Naive thymus-derived CD8-positive, alpha-beta T cell (primary cell): ENCODE measurements around the gene DERA. TPM values are rescaled to one million over a fixed set of nuclear protein-coding genes. Genes with fewer than 3 reads are reported as not detected.
"Not testable (repeated sequence)": the region's sequence is repeated elsewhere in the genome, so short reads cannot be mapped to it uniquely, and the experiment has no call there.

Experiments
- ATAC-seq, 2 donors: fragments of 150-1000 bp; cut with Tn5 transposase in 1 of 2; sonication (Bioruptor Pico), chemical (Tn5 transposase) in 1 of 2; 1 replicate in 1 of 2; 2 replicates in 1 of 2; pipeline ENCODE4 v1.10.0; 2021; ENCODE audit warnings: mild to moderate bottlenecking in 2 of 2, moderate library complexity in 2 of 2
- POLR2A ChIA-PET: fragments of 350-600 bp; sonication (Branson Sonifier 250); formaldehyde crosslinking; loops from one replicate; lab custom pipeline; 2021; ENCODE audit warnings: antibody characterized with exemption; lab: Charles Lee
- DNase-seq, 10 donors: peaks; one replicate each; pipeline versions ENCODE4 v3.0.0 to v3.0.0-alpha.2; 2020 to 2022
- H3K27ac Mint-ChIP-seq, 10 donors: one replicate each; pipeline ENCODE4 v1.8.0; 2020 to 2022; ENCODE audit warnings: mild to moderate bottlenecking in 10 of 10, mixed read lengths in 10 of 10, moderate library complexity in 4 of 10, inconsistent platforms in 1 of 10
- H3K27me3 Mint-ChIP-seq, 5 donors: one replicate each; pipeline ENCODE4 v1.8.0; 2021 to 2022; ENCODE audit warnings: mixed read lengths in 5 of 5
- H3K36me3 Mint-ChIP-seq, 3 donors: one replicate each; pipeline ENCODE4 v1.8.0; 2020 to 2022; ENCODE audit warnings: mixed read lengths in 3 of 3, mild to moderate bottlenecking in 2 of 3, inconsistent platforms in 1 of 3
- H3K4me1 Mint-ChIP-seq, 4 donors: one replicate each; pipeline ENCODE4 v1.8.0; 2021 to 2022; ENCODE audit warnings: mixed read lengths in 4 of 4
- H3K4me3 Mint-ChIP-seq, 10 donors: one replicate each; pipeline ENCODE4 v1.8.0; 2020 to 2022; ENCODE audit warnings: mild to moderate bottlenecking in 10 of 10, mixed read lengths in 10 of 10, moderate library complexity in 6 of 10, inconsistent platforms in 1 of 10
- H3K9me3 Mint-ChIP-seq, 9 donors: one replicate each; pipeline ENCODE4 v1.8.0; 2020 to 2022; ENCODE audit warnings: mixed read lengths in 9 of 9, mild to moderate bottlenecking in 3 of 9, inconsistent platforms in 1 of 9, moderate library complexity in 1 of 9
- polyA plus RNA-seq, 3 donors: library from polyadenylated mRNA; unstranded; fragments of 300-500 nt; fragmentation: Illumina TruSeq; gene quantifications; one replicate each; pipeline ENCODE4 v1.2.3, GENCODE V29; 2021
- total RNA-seq, 8 experiments: library from RNA in 2 of 8; stranded (reverse) in 2 of 8; gene quantifications; one replicate each; pipeline ENCODE4 v1.2.3 and lab custom pipeline; 2021 to 2026

Gene DERA
- total and polyA plus RNA-seq, 5 experiments from 2014 or later: 12.4 to 28.5 (median 22.8) TPM

GRCh38 chr12:15939111-15939510, 28.0 kb downstream of the DERA start:
- Mint-ChIP-seq H3K36me3 (peaks cover 14 to 47% (median 36%) of the 10 kb centered on the region in 3 donors), H3K4me3 (no peak overlapping the region), H3K27me3 (no peaks in the 10 kb centered on the region), H3K9me3 (peaks cover 6 to 48% (median 18%) of the 10 kb centered on the region in 9 donors), H3K4me1 (peaks cover 5 to 16% (median 11%) of the 10 kb centered on the region in 4 donors), H3K27ac (no peak overlapping the region)
- POLR2A ChIA-PET: no interaction called here
- DNase-seq (no peak), ATAC-seq (no peak)

GRCh38 chr12:15942475-15942874, 31.3 kb downstream of the DERA start:
- ATAC-seq (no peak), DNase-seq (no peak)
- peak overlapping the region in 1 of 10 donors; percentile 19 for H3K4me3 Mint-ChIP-seq
- H3K9me3 Mint-ChIP-seq: peaks cover 8 to 74% (median 32%) of the 10 kb centered on the region in 9 donors
- peaks cover 19 to 65% (median 42%) of the 10 kb centered on the region in 3 donors for H3K36me3 Mint-ChIP-seq
- no peak overlapping the region for H3K27ac Mint-ChIP-seq
- peaks cover 1 to 22% (median 11%) of the 10 kb centered on the region in 4 donors for H3K4me1 Mint-ChIP-seq
- no peaks in the 10 kb centered on the region for H3K27me3 Mint-ChIP-seq
- POLR2A ChIA-PET: no interaction called here

- H3K27ac Mint-ChIP-seq, H3K4me3 Mint-ChIP-seq, ATAC-seq, POLR2A ChIA-PET, DNase-seq, H3K27me3 Mint-ChIP-seq: not testable (repeated sequence)
- Mint-ChIP-seq H3K9me3 (peaks cover 8 to 77% (median 41%) of the 10 kb centered on the region in 9 donors), H3K36me3 (peaks cover 20 to 74% (median 44%) of the 10 kb centered on the region in 3 donors), H3K4me1 (peaks cover 3 to 18% (median 12%) of the 10 kb centered on the region in 4 donors)
Measured at GRCh38 chr12:15943519-15943918, 32.4 kb downstream of the DERA start.

GRCh38 chr12:15948461-15948860, 37.3 kb downstream of the DERA start:
- H3K27me3 Mint-ChIP-seq, DNase-seq, ATAC-seq, H3K27ac Mint-ChIP-seq, POLR2A ChIA-PET, H3K4me3 Mint-ChIP-seq: not testable (repeated sequence)
- H3K4me1 Mint-ChIP-seq: peaks cover 5 to 18% (median 13%) of the 10 kb centered on the region in 4 donors
- peaks cover 0 to 48% (median 28%) of the 10 kb centered on the region in 9 donors for H3K9me3 Mint-ChIP-seq
- peaks cover 14 to 49% (median 22%) of the 10 kb centered on the region in 3 donors for H3K36me3 Mint-ChIP-seq

DNA sequence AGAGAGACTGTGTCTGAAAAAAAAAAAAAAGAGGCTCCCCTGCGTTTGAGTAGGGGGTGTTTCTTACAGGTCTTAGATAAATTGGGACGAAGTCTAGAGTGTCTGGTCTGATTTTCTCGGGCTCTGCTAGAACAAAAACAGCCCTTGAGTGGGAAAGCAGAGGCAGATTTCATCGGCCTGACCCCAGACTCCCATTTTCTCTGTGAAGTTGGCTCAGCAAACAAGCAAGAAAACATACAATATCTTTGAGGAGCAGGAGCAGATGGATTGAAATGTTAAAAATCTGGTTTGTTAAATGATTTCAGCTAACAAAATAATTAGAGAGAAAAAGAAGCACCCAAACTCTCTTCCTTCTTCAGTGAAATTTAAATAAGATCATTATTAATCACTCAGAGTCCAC, 44.1 kb downstream of the DERA start:
- peaks cover 0 to under 1% (median 0%) of the 10 kb centered on the region in 9 donors for H3K9me3 Mint-ChIP-seq
- H3K36me3 Mint-ChIP-seq: peaks cover 0 to 39% (median 25%) of the 10 kb centered on the region in 3 donors
- DNase-seq (no peak), ATAC-seq (no peak)
- H3K4me1 Mint-ChIP-seq: peaks cover 0 to 14% (median 3%) of the 10 kb centered on the region in 4 donors
- POLR2A ChIA-PET: no interaction called here
- H3K27me3 Mint-ChIP-seq: no peaks in the 10 kb centered on the region
- no peak overlapping the region for H3K4me3 Mint-ChIP-seq
- no peak overlapping the region for H3K27ac Mint-ChIP-seq

GRCh38 chr12:15956010-15956409, 44.9 kb downstream of the DERA start:
- no peak overlapping the region for H3K27ac Mint-ChIP-seq
- POLR2A ChIA-PET: no interaction called here

GRCh38 chr12:15956413-15957185, 45.5 kb downstream of the DERA start:
- Mint-ChIP-seq H3K27me3 (no peaks in the 10 kb centered on the region), H3K36me3 (peaks cover 4 to 52% (median 30%) of the 10 kb centered on the region in 3 donors), H3K9me3 (no peaks in the 10 kb centered on the region), H3K27ac (no peak overlapping the region), H3K4me3 (no peak overlapping the region), H3K4me1 (peaks cover 0 to 9% (median 3%) of the 10 kb centered on the region in 4 donors)
- POLR2A ChIA-PET: no interaction called here
- DNase-seq (no peak), ATAC-seq (no peak)

More at GRCh38 chr12:15956010-15956409, 44.9 kb downstream of the DERA start:
- DNase-seq (no peak), ATAC-seq (no peak)
- H3K4me1 Mint-ChIP-seq: peaks cover 0 to 12% (median 3%) of the 10 kb centered on the region in 4 donors
- H3K4me3 Mint-ChIP-seq: no peak overlapping the region
- H3K27me3 Mint-ChIP-seq: no peaks in the 10 kb centered on the region
- no peaks in the 10 kb centered on the region for H3K9me3 Mint-ChIP-seq
- H3K36me3 Mint-ChIP-seq: peaks cover 4 to 46% (median 29%) of the 10 kb centered on the region in 3 donors

GRCh38 chr12:15962760-15963159, 51.6 kb downstream of the DERA start:
- POLR2A ChIA-PET: no interaction called here
- H3K4me1 Mint-ChIP-seq: peaks cover 0 to 4% (median 0%) of the 10 kb centered on the region in 4 donors
- ATAC-seq (no peak), DNase-seq (no peak)
- H3K27me3 Mint-ChIP-seq: no peaks in the 10 kb centered on the region
- peak overlapping the region in 2 of 10 donors; percentile 5 to 11 for H3K27ac Mint-ChIP-seq
- no peaks in the 10 kb centered on the region for H3K9me3 Mint-ChIP-seq
- peaks cover 13 to 82% (median 46%) of the 10 kb centered on the region in 3 donors for H3K36me3 Mint-ChIP-seq
- no peak overlapping the region for H3K4me3 Mint-ChIP-seq

DNA sequence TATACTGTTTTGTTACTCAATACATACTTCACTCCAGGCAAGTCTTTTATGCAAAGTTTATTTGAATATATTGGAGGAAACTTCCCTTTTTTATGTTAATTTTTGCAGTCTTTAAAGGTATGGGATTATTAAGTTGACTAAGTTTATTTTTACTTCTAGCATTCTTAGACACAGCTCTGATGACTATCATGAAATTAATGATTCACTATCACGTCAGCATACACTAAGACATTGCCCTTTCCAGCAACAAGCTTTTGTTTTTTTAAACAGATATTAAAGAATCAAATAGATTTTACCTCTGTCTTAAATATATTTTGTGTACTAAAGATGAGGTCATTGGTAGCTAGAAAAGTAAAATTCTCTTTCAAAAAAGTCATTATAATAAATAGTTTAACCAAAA, 52.1 kb downstream of the DERA start:
- Mint-ChIP-seq H3K36me3 (peaks cover 13 to 82% (median 43%) of the 10 kb centered on the region in 3 donors), H3K4me3 (no peak overlapping the region), H3K4me1 (peaks cover 0 to 4% (median 0%) of the 10 kb centered on the region in 4 donors), H3K9me3 (no peaks in the 10 kb centered on the region), H3K27ac (no peak overlapping the region), H3K27me3 (no peaks in the 10 kb centered on the region)
- ATAC-seq (no peak), DNase-seq (no peak)
- POLR2A ChIA-PET: no interaction called here

- POLR2A ChIA-PET: no interaction called here
- no peaks in the 10 kb centered on the region for H3K27me3 Mint-ChIP-seq
- no peak overlapping the region for H3K4me3 Mint-ChIP-seq
- no peak for ATAC-seq
- DNase-seq: no peak
- H3K27ac Mint-ChIP-seq: peak overlapping the region in 1 of 10 donors; percentile 72
- H3K9me3 Mint-ChIP-seq: no peaks in the 10 kb centered on the region
- H3K36me3 Mint-ChIP-seq: peaks cover 9 to 72% (median 45%) of the 10 kb centered on the region in 3 donors
- peaks cover 0 to 4% (median 0%) of the 10 kb centered on the region in 4 donors for H3K4me1 Mint-ChIP-seq
Measured at GRCh38 chr12:15966426-15966825, 55.3 kb downstream of the DERA start.

DNA sequence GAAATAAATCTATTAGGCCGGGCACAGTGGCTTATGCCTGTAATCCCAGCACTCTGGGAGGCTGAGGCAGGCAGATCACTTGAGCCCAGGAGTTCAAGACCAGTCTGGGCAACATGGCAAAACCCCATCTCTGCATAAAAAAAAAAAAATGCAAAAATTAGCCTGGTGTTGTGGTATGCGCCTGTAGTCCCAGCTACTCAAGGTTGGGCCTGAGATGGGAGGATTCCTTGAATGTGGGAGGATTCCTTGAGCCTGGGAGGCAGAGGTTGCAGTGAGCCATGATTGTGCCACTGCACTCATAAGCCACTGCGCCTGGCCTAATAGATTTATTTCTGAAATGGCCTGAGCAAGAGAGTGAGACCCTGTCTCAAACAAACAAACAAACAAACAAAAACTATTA, 55.9 kb downstream of the DERA start:
- H3K4me1 Mint-ChIP-seq, POLR2A ChIA-PET, H3K27me3 Mint-ChIP-seq, DNase-seq, H3K9me3 Mint-ChIP-seq, ATAC-seq, H3K4me3 Mint-ChIP-seq: not testable (repeated sequence)
- peak overlapping the region in 1 of 10 donors; percentile 72 for H3K27ac Mint-ChIP-seq
- H3K36me3 Mint-ChIP-seq: peaks cover 9 to 73% (median 45%) of the 10 kb centered on the region in 3 donors

- no peak overlapping the region for H3K27ac Mint-ChIP-seq
- H3K36me3 Mint-ChIP-seq: peaks cover 0 to 42% (median 26%) of the 10 kb centered on the region in 3 donors
- ATAC-seq (no peak), DNase-seq (no peak)
- POLR2A ChIA-PET: no interaction called here
- H3K4me1 Mint-ChIP-seq: peaks cover 0 to 6% (median 0%) of the 10 kb centered on the region in 4 donors
- no peak overlapping the region for H3K4me3 Mint-ChIP-seq
- no peaks in the 10 kb centered on the region for H3K27me3 Mint-ChIP-seq
- H3K9me3 Mint-ChIP-seq: no peaks in the 10 kb centered on the region
Measured at GRCh38 chr12:15971211-15971610, 60.1 kb downstream of the DERA start.

DNA sequence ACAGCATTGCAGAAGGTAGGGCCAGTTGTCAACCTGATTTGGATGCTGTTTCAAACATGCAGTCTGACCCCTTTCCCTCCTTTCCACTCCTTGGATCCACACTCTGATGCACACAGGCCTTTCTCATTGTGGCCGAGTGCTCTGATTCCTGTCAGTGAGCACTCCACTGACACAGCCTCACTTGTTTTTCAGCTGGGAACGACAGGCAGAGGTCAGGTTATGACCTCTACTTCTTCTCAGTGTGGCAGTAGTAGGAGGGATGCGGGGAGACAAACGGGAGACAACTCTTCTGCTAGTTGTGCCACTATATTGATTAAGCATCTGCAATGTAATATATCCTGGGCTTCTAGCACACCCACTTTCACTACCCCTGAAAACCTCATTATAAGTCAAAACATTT, 61.8 kb downstream of the DERA start:
- no peaks in the 10 kb centered on the region for H3K27me3 Mint-ChIP-seq
- H3K4me1 Mint-ChIP-seq: peaks cover 0 to 2% (median 0%) of the 10 kb centered on the region in 4 donors
- ATAC-seq (no peak), DNase-seq (no peak)
- POLR2A ChIA-PET: no interaction called here
- no peak overlapping the region for H3K27ac Mint-ChIP-seq
- peaks cover 0 to 41% (median 21%) of the 10 kb centered on the region in 3 donors for H3K36me3 Mint-ChIP-seq
- H3K4me3 Mint-ChIP-seq: no peak overlapping the region
- no peaks in the 10 kb centered on the region for H3K9me3 Mint-ChIP-seq
